H9 (cell line): Measurements from ENCODE around the gene ABCA10. TPM values are rescaled to one million over a fixed set of nuclear protein-coding genes. Genes with fewer than 3 reads are reported as not detected.

Source experiments
- DNase-seq: peaks from one replicate; pipeline ENCODE4 v3.0.0-alpha.2; 2017
- H2AFZ ChIP-seq: one replicate; pipeline ENCODE4 v1.6.1; 2013; ENCODE audit warnings: mild to moderate bottlenecking, low read length, control low read depth, moderate library complexity
- H2AK5ac ChIP-seq: 2 replicates; pipeline ENCODE4 v1.6.1; 2013; ENCODE audit warnings: low read length, control low read depth, mixed read lengths; ENCODE audit not compliant: insufficient read length
- H2BK120ac ChIP-seq: one replicate; pipeline ENCODE4 v1.6.1; 2013; ENCODE audit warnings: low read depth, mild to moderate bottlenecking, low read length, control low read depth, inconsistent platforms; ENCODE audit not compliant: poor library complexity, severe bottlenecking
- H2BK12ac ChIP-seq: 2 replicates; pipeline ENCODE4 v1.6.1; 2013; ENCODE audit warnings: low read length, control low read depth, mixed read lengths, low read depth; ENCODE audit not compliant: insufficient read length
- H2BK15ac ChIP-seq: 2 replicates; pipeline ENCODE4 v1.6.1; 2013; ENCODE audit warnings: low read depth, low read length, control low read depth
- H2BK20ac ChIP-seq: one replicate; pipeline ENCODE4 v1.6.1; 2013; ENCODE audit warnings: low read depth, mild to moderate bottlenecking, low read length, control low read depth, inconsistent platforms; ENCODE audit not compliant: poor library complexity, severe bottlenecking
- H2BK5ac ChIP-seq: 2 replicates; pipeline ENCODE4 v1.6.1; 2013; ENCODE audit warnings: low read length, control low read depth, mixed read lengths; ENCODE audit not compliant: insufficient read length
- H3K14ac ChIP-seq: 2 replicates; pipeline ENCODE4 v1.6.1; 2013; ENCODE audit warnings: low read length, control low read depth; ENCODE audit not compliant: insufficient read depth
- H3K18ac ChIP-seq: 2 replicates; pipeline ENCODE4 v1.6.1; 2013; ENCODE audit warnings: low read depth, mild to moderate bottlenecking, mixed read lengths, low read length, control low read depth; ENCODE audit not compliant: insufficient read length
- H3K23ac ChIP-seq: 2 replicates; pipeline ENCODE4 v1.6.1; 2013; ENCODE audit warnings: low read length, control low read depth, mixed read lengths, low read depth; ENCODE audit not compliant: insufficient read length
- H3K23me2 ChIP-seq: 2 replicates; pipeline ENCODE4 v1.6.1; 2013; ENCODE audit warnings: low read depth, mild to moderate bottlenecking, mixed read lengths, low read length, control low read depth; ENCODE audit not compliant: insufficient read length, poor library complexity, severe bottlenecking
- H3K27ac ChIP-seq: 2 replicates; pipeline ENCODE4 v1.5.1; 2013; ENCODE audit warnings: low read length, control low read depth, mixed read lengths, low read depth; ENCODE audit not compliant: insufficient read length
- H3K27me3 ChIP-seq: 2 replicates; pipeline ENCODE4 v1.6.1; 2013; ENCODE audit warnings: low read length, control low read depth, inconsistent platforms; ENCODE audit not compliant: insufficient read depth
- H3K4ac ChIP-seq: 2 replicates; pipeline ENCODE4 v1.6.1; 2013; ENCODE audit warnings: low read depth, mild to moderate bottlenecking, control low read depth, inconsistent platforms, low read length, moderate library complexity
- H3K4me1 ChIP-seq: 2 replicates; pipeline ENCODE4 v1.6.1; 2013; ENCODE audit warnings: low read length, control low read depth, inconsistent platforms; ENCODE audit not compliant: insufficient read depth
- H3K4me2 ChIP-seq: 2 replicates; pipeline ENCODE4 v1.6.1; 2013; ENCODE audit warnings: low read length, control low read depth, mixed read lengths; ENCODE audit not compliant: insufficient read length, insufficient read depth
- H3K56ac ChIP-seq: 2 replicates; pipeline ENCODE4 v1.6.1; 2013; ENCODE audit warnings: low read depth, mild to moderate bottlenecking, mixed read lengths, low read length, control low read depth; ENCODE audit not compliant: insufficient read length
- H3K79me1 ChIP-seq: 2 replicates; pipeline ENCODE4 v1.6.1; 2013; ENCODE audit warnings: low read depth, mild to moderate bottlenecking, moderate library complexity, low read length, control low read depth, inconsistent platforms; ENCODE audit not compliant: insufficient read depth, poor library complexity, severe bottlenecking
- H3K79me2 ChIP-seq: 2 replicates; pipeline ENCODE4 v1.6.1; 2013; ENCODE audit warnings: low read length, control low read depth, inconsistent platforms; ENCODE audit not compliant: insufficient read depth
- H3K9ac ChIP-seq: 2 replicates; pipeline ENCODE4 v1.6.1; 2013; ENCODE audit warnings: low read length, control low read depth, mixed read lengths; ENCODE audit not compliant: insufficient read length; ENCODE audit errors: extremely low read depth
- H3K9me3 ChIP-seq: one replicate; pipeline ENCODE4 v1.6.1; 2013; ENCODE audit warnings: low read depth, low read length, inconsistent platforms; ENCODE audit not compliant: control insufficient read depth
- H3T11ph ChIP-seq: one replicate; pipeline ENCODE4 v1.6.1; 2013; ENCODE audit warnings: mild to moderate bottlenecking, low read length, control low read depth, inconsistent platforms
- H4K20me1 ChIP-seq: one replicate; pipeline ENCODE4 v1.6.1; 2013; ENCODE audit not compliant: control insufficient read depth, insufficient read length, insufficient read depth
- H4K5ac ChIP-seq: 2 replicates; pipeline ENCODE4 v1.6.1; 2013; ENCODE audit warnings: low read depth, mild to moderate bottlenecking, mixed read lengths, low read length, control low read depth; ENCODE audit not compliant: insufficient read length
- H4K8ac ChIP-seq: replicated peaks from 2 replicates; pipeline ENCODE4 v1.6.1; 2013; ENCODE audit warnings: low read length, control low read depth, mixed read lengths, low read depth; ENCODE audit not compliant: insufficient read length
- H4K91ac ChIP-seq: 2 replicates; pipeline ENCODE4 v1.6.1; 2013; ENCODE audit warnings: low read depth, mild to moderate bottlenecking, moderate library complexity, mixed read lengths, low read length, control low read depth; ENCODE audit not compliant: insufficient read length
- H3K27ac Mint-ChIP-seq, 3 experiments: 2 replicates in 2 of 3; 3 replicates in 1 of 3; pipeline ENCODE4 v1.8.0; 2020 to 2021; ENCODE audit warnings: mixed read lengths in 3 of 3, mild to moderate bottlenecking in 1 of 3, moderate library complexity in 1 of 3
- H3K27me3 Mint-ChIP-seq: 2 replicates; pipeline ENCODE4 v1.8.0; 2021; ENCODE audit warnings: low read depth, mild to moderate bottlenecking, moderate library complexity, mixed read lengths
- H3K36me3 Mint-ChIP-seq, 3 experiments: 2 replicates in 2 of 3; 3 replicates in 1 of 3; pipeline ENCODE4 v1.8.0; 2020 to 2021; ENCODE audit warnings: low read depth in 3 of 3, mixed read lengths in 3 of 3; ENCODE audit not compliant: insufficient read depth in 1 of 3
- H3K4me1 Mint-ChIP-seq, 2 experiments: 2 replicates each; pipeline ENCODE4 v1.8.0; 2020; ENCODE audit warnings: mixed read lengths in 2 of 2
- H3K4me3 Mint-ChIP-seq, 2 experiments: 2 replicates in 1 of 2; 3 replicates in 1 of 2; pipeline ENCODE4 v1.8.0; 2020 to 2021; ENCODE audit warnings: mild to moderate bottlenecking in 2 of 2, mixed read lengths in 2 of 2, moderate library complexity in 1 of 2
- H3K9me3 Mint-ChIP-seq, 2 experiments: 2 replicates in 1 of 2; 3 replicates in 1 of 2; pipeline ENCODE4 v1.8.0; 2020; ENCODE audit warnings: mild to moderate bottlenecking in 2 of 2, mixed read lengths in 2 of 2, moderate library complexity in 1 of 2
- total RNA-seq: library from RNA; stranded (reverse); gene quantifications from 2 replicates; pipeline ENCODE4 v1.2.1, GENCODE V29; 2021
- TF ChIP-seq, protein P1 (sequence below): fragments of 200-600 bp; sonication (generic); conservative IDR thresholded peaks from 3 replicates; pipeline ENCODE4 v1.8.0; 2021; ENCODE audit warnings: antibody characterized with exemption, mild to moderate bottlenecking

The ABCA10 gene
- total RNA-seq, 1 experiment from 2014 or later = not detected

DNA sequence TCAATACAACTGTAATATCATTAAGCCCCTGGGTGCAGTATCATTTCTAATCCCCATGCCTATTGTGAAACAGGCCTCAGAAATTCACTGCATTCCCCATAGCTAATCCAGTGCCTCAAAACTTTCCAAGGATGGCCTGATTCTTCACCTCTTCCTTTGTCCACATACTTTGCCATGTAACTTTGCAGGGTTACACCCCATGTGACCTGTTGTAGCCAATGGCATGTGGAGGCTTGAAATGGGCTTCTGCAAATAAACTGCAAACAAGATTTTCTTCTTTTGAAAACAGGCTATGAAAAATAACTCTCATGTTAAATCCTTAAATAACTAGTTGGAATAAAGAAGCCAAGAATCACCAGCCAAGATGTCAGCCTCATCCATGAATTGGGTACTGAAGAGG lies 35.9 kb downstream of the ABCA10 start:
- H3K9ac ChIP-seq = no peak overlapping the region
- H2AFZ ChIP-seq = no peak overlapping the region
- H3K4me3 Mint-ChIP-seq = no peak overlapping the region
- H2BK15ac ChIP-seq = no peak overlapping the region
- H3K27me3 Mint-ChIP-seq = no peaks in the 10 kb centered on the region
- no peak overlapping the region for H2BK5ac ChIP-seq
- H3K27me3 ChIP-seq = no peaks in the 10 kb centered on the region
- no peak overlapping the region for H3T11ph ChIP-seq
- H4K91ac ChIP-seq = no peak overlapping the region
- no peaks in the 10 kb centered on the region for H3K4me1 Mint-ChIP-seq
- no peak overlapping the region for H2AK5ac ChIP-seq
- no peaks in the 10 kb centered on the region for H3K9me3 ChIP-seq
- H3K9me3 Mint-ChIP-seq = peaks cover 4 to 11% of the 10 kb centered on the region in 2 experiments; a peak in 3 of 5 replicates
- no peak for DNase-seq
- H3K56ac ChIP-seq = no peak overlapping the region
- H3K4ac ChIP-seq = no peak overlapping the region
- no peak overlapping the region for H4K5ac ChIP-seq
- H2BK12ac ChIP-seq = no peak overlapping the region
- H3K23me2 ChIP-seq = no peaks in the 10 kb centered on the region
- H2BK20ac ChIP-seq = no peak overlapping the region
- H3K18ac ChIP-seq = no peak overlapping the region
- no peak overlapping the region for H4K8ac ChIP-seq
- no peaks in the 10 kb centered on the region for H3K79me1 ChIP-seq
- no peak overlapping the region for H3K14ac ChIP-seq
- H3K4me2 ChIP-seq = no peak overlapping the region
- no peaks in the 10 kb centered on the region for H4K20me1 ChIP-seq
- no peaks in the 10 kb centered on the region for H3K4me1 ChIP-seq
- H3K27ac Mint-ChIP-seq = no peak overlapping the region
- peaks cover 0 to 5% (median 0%) of the 10 kb centered on the region in 3 experiments; a peak in 2 of 7 replicates for H3K36me3 Mint-ChIP-seq
- no peak overlapping the region for H3K27ac ChIP-seq
- TF ChIP-seq, protein P1, sequence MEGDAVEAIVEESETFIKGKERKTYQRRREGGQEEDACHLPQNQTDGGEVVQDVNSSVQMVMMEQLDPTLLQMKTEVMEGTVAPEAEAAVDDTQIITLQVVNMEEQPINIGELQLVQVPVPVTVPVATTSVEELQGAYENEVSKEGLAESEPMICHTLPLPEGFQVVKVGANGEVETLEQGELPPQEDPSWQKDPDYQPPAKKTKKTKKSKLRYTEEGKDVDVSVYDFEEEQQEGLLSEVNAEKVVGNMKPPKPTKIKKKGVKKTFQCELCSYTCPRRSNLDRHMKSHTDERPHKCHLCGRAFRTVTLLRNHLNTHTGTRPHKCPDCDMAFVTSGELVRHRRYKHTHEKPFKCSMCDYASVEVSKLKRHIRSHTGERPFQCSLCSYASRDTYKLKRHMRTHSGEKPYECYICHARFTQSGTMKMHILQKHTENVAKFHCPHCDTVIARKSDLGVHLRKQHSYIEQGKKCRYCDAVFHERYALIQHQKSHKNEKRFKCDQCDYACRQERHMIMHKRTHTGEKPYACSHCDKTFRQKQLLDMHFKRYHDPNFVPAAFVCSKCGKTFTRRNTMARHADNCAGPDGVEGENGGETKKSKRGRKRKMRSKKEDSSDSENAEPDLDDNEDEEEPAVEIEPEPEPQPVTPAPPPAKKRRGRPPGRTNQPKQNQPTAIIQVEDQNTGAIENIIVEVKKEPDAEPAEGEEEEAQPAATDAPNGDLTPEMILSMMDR = no peak
- H3K79me2 ChIP-seq = no peaks in the 10 kb centered on the region
- H3K23ac ChIP-seq = no peak overlapping the region
- no peak overlapping the region for H2BK120ac ChIP-seq
